Measurements from ENCODE around the gene CES4A.
"Not testable (repeated sequence)": the region's sequence is repeated elsewhere in the genome, so short reads cannot be mapped to it uniquely, and the experiment has no call there.

Gene CES4A

GRCh38 chr16:66988197-66988788, at the start of gene CES4A:
CES4A (plus strand) TSS chr16:66988589; CDS start chr16:66988773, 184 bp downstream.
- no peak within 1 kb of the TSS for H3K4me3 ChIP-seq (ENCODE audit: low read depth, low read length)

GRCh38 chr16:66939366-66939765, 49.0 kb upstream of the CES4A start:
- H3K4me3 ChIP-seq (ENCODE audit: low read depth, low read length): no peak overlapping the region

- no peak overlapping the region for H3K4me3 ChIP-seq (ENCODE audit: low read depth, low read length)
Measured at GRCh38 chr16:66940236-66940635, 48.2 kb upstream of the CES4A start.

GRCh38 chr16:66942981-66943380, 45.4 kb upstream of the CES4A start:
- no peak overlapping the region for H3K4me3 ChIP-seq (ENCODE audit: low read depth, low read length)

GRCh38 chr16:66943426-66944053, 44.8 kb upstream of the CES4A start:
- no peak overlapping the region for H3K4me3 ChIP-seq (ENCODE audit: low read depth, low read length)

GRCh38 chr16:66944054-66944441, 44.3 kb upstream of the CES4A start:
- H3K4me3 ChIP-seq (ENCODE audit: low read depth, low read length): no peak overlapping the region

GRCh38 chr16:66944971-66945370, 43.4 kb upstream of the CES4A start:
- H3K4me3 ChIP-seq (ENCODE audit: low read depth, low read length): not testable (repeated sequence)

- H3K4me3 ChIP-seq (ENCODE audit: low read depth, low read length): no peak overlapping the region
Measured at GRCh38 chr16:66945939-66946338, 42.5 kb upstream of the CES4A start.

GRCh38 chr16:66946541-66946940, 41.8 kb upstream of the CES4A start:
- H3K4me3 ChIP-seq (ENCODE audit: low read depth, low read length): no peak overlapping the region

GRCh38 chr16:66946974-66947301, 41.5 kb upstream of the CES4A start:
- no peak overlapping the region for H3K4me3 ChIP-seq (ENCODE audit: low read depth, low read length)

GRCh38 chr16:66947302-66948065, 40.9 kb upstream of the CES4A start:
- H3K4me3 ChIP-seq (ENCODE audit: low read depth, low read length): no peak overlapping the region

- no peak overlapping the region for H3K4me3 ChIP-seq (ENCODE audit: low read depth, low read length)
Measured at GRCh38 chr16:66948134-66948836, 40.1 kb upstream of the CES4A start.

GRCh38 chr16:66948837-66949225, 39.6 kb upstream of the CES4A start:
- H3K4me3 ChIP-seq (ENCODE audit: low read depth, low read length): no peak overlapping the region

GRCh38 chr16:66949472-66949871, 38.9 kb upstream of the CES4A start:
- no peak overlapping the region for H3K4me3 ChIP-seq (ENCODE audit: low read depth, low read length)

- H3K4me3 ChIP-seq (ENCODE audit: low read depth, low read length): no peak overlapping the region
Measured at GRCh38 chr16:66950437-66950836, 38.0 kb upstream of the CES4A start.

- no peak overlapping the region for H3K4me3 ChIP-seq (ENCODE audit: low read depth, low read length)
Measured at GRCh38 chr16:66950971-66951790, 37.2 kb upstream of the CES4A start.

GRCh38 chr16:66952430-66953110, 35.8 kb upstream of the CES4A start:
- no peak overlapping the region for H3K4me3 ChIP-seq (ENCODE audit: low read depth, low read length)

GRCh38 chr16:66953462-66954096, 34.8 kb upstream of the CES4A start:
- H3K4me3 ChIP-seq (ENCODE audit: low read depth, low read length): no peak overlapping the region

- no peak overlapping the region for H3K4me3 ChIP-seq (ENCODE audit: low read depth, low read length)
Measured at GRCh38 chr16:66954097-66954659, 34.2 kb upstream of the CES4A start.
